Activated CD4-positive, alpha-beta memory T cell treated with anti-CD3 and anti-CD28 coated beads, Interleukin-2, amount 10 ng/mL, durations not matched to agents 7 days and 5 days (primary cell): ENCODE data around the gene LYZL6. TPM values are rescaled to one million over a fixed set of nuclear protein-coding genes. Genes with fewer than 3 reads are reported as not detected.

ENCODE experiments used
- CTCF ChIA-PET: fragments of 350-600 bp; sonication (Branson Sonifier 250); formaldehyde crosslinking; loops from one replicate; lab custom pipeline; 2021; ENCODE audit warnings: antibody characterized with exemption, inconsistent platforms; lab: Charles Lee
- POLR2A ChIA-PET: fragments of 350-600 bp; sonication (Branson Sonifier 250); formaldehyde crosslinking; loops from one replicate; lab custom pipeline; 2021; ENCODE audit warnings: antibody characterized with exemption; lab: Charles Lee
- DNase-seq: peaks from one replicate; pipeline ENCODE4 v3.0.0-alpha.2; 2020
- H3K27ac Mint-ChIP-seq: one replicate; pipeline ENCODE4 v1.8.0; 2021; ENCODE audit warnings: mild to moderate bottlenecking, mixed read lengths
- H3K27me3 Mint-ChIP-seq: one replicate; pipeline ENCODE4 v1.8.0; 2021; ENCODE audit warnings: mixed read lengths
- H3K36me3 Mint-ChIP-seq: one replicate; pipeline ENCODE4 v1.8.0; 2021; ENCODE audit warnings: low read depth, mixed read lengths
- H3K4me1 Mint-ChIP-seq: one replicate; pipeline ENCODE4 v1.8.0; 2021; ENCODE audit warnings: mixed read lengths
- H3K4me3 Mint-ChIP-seq: one replicate; pipeline ENCODE4 v1.8.0; 2021; ENCODE audit warnings: mild to moderate bottlenecking, mixed read lengths
- H3K9me3 Mint-ChIP-seq: one replicate; pipeline ENCODE4 v1.8.0; 2021; ENCODE audit warnings: mixed read lengths
- total RNA-seq, 2 experiments: library from RNA; stranded (reverse); gene quantifications; one replicate each; pipeline ENCODE4 v1.2.3, GENCODE V29; 2021

Gene LYZL6
- total RNA-seq, 2 experiments from 2014 or later: not detected

DNA sequence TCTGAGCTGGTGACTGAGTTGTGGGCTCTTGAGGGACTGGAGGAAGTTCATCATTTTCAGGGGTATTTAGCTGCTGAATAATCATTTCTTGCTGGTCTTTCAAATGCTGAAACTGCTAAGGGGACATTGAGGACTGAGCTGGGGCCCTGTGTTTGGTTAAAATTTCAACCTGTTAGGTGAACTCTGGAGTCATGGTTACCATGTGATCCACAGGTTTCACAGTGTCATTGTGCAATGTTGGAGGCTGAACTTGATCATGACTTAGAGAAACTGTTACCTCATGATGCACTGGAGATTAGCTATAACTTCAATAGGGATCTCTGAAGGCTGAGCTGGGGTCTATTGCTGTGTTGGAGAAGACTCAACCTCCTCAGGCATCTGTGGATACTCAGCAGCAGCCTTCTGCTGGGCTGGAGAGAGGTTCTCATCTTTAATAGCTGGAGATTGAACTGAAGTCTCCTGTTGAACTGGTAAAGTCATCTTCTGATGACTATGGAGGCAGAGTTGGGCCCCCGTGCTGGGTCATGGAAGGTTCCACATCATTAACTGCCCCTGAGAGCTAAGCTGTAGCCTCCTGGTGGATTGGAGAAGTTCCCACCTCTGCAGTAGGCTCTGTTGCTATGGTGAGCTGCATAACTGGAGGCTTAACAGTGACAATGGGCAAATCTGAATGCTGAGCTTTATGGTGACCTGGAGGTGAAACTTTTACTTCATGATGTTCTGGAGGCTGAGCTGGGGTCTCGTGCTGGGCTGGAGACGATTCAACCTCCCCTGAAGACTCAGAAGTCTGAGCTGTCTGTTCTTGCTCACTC lies 28.2 kb downstream of the LYZL6 start:
- H3K27me3 Mint-ChIP-seq: no peaks in the 10 kb centered on the region
- H3K4me3 Mint-ChIP-seq: no peak overlapping the region
- no peak for DNase-seq
- H3K9me3 Mint-ChIP-seq: peaks cover 2% of the 10 kb centered on the region
- POLR2A ChIA-PET: interaction anchor here (1.2 to 2.2 kb wide), 10 partner anchors 13 to 39 kb away, joined by 3 to 7 read pairs (median 4); partner anchors contain the start of genes CCL5 and RDM1
- peaks cover 52% of the 10 kb centered on the region for H3K36me3 Mint-ChIP-seq
- no peak overlapping the region for H3K27ac Mint-ChIP-seq
- peaks cover 31% of the 10 kb centered on the region for H3K4me1 Mint-ChIP-seq
- CTCF ChIA-PET: interaction anchor here (1.6 kb wide), 1 partner anchor 14 kb away, joined by 4 read pairs; no protein-coding TSS in a partner anchor

DNA sequence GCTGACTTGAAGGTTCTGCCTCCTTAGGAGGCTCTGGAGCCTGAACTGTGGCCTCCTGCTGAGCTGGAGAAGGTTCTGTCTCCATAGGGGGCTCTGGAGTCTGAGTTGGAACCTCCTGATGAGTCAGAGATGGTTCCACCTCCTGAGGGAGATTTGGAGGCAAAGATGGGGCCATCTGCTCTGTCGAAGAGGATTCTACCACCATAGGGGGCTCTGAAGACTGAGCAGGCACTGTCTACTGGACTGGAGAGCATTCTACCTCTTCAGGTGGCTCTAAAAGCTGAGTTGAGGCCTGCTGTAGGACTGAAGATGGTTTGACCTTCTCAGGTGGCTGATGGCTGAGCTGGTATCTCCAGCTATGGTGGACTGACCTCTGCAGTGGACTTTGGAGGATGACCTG lies 29.2 kb downstream of the LYZL6 start:
- H3K36me3 Mint-ChIP-seq: peaks cover 43% of the 10 kb centered on the region

DNA sequence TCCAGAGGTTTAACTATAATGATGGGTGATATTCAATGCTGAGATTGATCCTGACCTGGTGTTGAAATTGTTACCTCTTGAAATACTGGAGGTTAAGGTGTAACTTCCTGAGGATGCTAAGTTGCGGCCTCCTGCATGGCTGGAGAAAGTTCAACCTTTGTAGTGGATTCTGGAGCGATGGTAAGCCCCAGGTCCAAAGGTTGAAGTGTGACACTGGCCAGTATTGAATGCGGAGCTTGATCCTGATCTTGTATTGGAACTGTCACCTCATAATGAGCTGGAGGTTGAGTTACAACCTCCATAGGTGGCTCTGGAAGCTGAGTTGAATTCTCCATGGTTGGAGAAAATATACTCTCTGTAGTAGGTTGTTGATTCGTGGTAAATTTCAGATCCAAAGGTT lies 29.9 kb downstream of the LYZL6 start:
- peaks cover 20% of the 10 kb centered on the region for H3K4me1 Mint-ChIP-seq
- H3K9me3 Mint-ChIP-seq: peaks cover 2% of the 10 kb centered on the region
- ChIA-PET CTCF (interaction anchor here (1.1 to 1.6 kb wide), 2 partner anchors 13 to 149 kb away, joined by 3 to 4 read pairs; no protein-coding TSS in a partner anchor), POLR2A (interaction anchor here (1.3 to 2.1 kb wide), 2 partner anchors 15 to 25 kb away, joined by 4 to 5 read pairs; no protein-coding TSS in a partner anchor)
- no peak for DNase-seq
- no peak overlapping the region for H3K4me3 Mint-ChIP-seq
- peaks cover 42% of the 10 kb centered on the region for H3K36me3 Mint-ChIP-seq
- H3K27me3 Mint-ChIP-seq: no peaks in the 10 kb centered on the region
- H3K27ac Mint-ChIP-seq: no peak overlapping the region

More for the DNA sequence above, 29.2 kb downstream of the LYZL6 start:
- H3K9me3 Mint-ChIP-seq: peaks cover 2% of the 10 kb centered on the region
- no peak overlapping the region for H3K4me3 Mint-ChIP-seq
- no peaks in the 10 kb centered on the region for H3K27me3 Mint-ChIP-seq
- POLR2A ChIA-PET: interaction anchor here (1.2 to 2.1 kb wide), 4 partner anchors 12 to 25 kb away, joined by 3 to 5 read pairs (median 4); no protein-coding TSS in a partner anchor
- DNase-seq: no peak
- H3K27ac Mint-ChIP-seq: no peak overlapping the region
- H3K4me1 Mint-ChIP-seq: peaks cover 22% of the 10 kb centered on the region
- CTCF ChIA-PET: interaction anchor here (1.6 kb wide), 1 partner anchor 13 kb away, joined by 4 read pairs; no protein-coding TSS in a partner anchor

DNA sequence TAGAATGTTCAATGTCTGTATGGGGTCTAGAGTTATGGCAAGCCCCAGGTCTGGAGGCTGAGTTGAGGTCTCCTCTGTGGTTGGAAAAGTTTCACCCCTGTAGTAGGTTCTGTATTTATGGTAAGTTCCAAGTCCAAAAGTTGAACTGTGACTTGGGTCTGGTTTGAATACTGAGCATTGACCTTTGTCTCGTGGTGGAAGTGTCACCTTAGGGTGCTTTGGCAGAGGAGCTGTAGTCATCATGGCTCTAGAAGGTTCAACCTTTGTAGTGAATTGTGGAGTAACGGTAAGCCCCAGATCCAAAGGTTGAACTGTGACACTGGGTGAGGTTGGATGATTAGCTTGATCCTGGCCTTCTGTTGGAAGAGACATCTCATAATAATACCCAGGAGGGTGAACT lies 30.6 kb downstream of the LYZL6 start:
- Mint-ChIP-seq H3K4me3 (no peak overlapping the region), H3K27me3 (no peaks in the 10 kb centered on the region), H3K9me3 (no peaks in the 10 kb centered on the region), H3K4me1 (peaks cover 15% of the 10 kb centered on the region), H3K27ac (no peak overlapping the region), H3K36me3 (peaks cover 39% of the 10 kb centered on the region)
- CTCF ChIA-PET: interaction anchor here (1.1 kb wide), 1 partner anchor 148 kb away, joined by 3 read pairs; no protein-coding TSS in a partner anchor
- POLR2A ChIA-PET: no interaction called here
- DNase-seq: no peak

DNA sequence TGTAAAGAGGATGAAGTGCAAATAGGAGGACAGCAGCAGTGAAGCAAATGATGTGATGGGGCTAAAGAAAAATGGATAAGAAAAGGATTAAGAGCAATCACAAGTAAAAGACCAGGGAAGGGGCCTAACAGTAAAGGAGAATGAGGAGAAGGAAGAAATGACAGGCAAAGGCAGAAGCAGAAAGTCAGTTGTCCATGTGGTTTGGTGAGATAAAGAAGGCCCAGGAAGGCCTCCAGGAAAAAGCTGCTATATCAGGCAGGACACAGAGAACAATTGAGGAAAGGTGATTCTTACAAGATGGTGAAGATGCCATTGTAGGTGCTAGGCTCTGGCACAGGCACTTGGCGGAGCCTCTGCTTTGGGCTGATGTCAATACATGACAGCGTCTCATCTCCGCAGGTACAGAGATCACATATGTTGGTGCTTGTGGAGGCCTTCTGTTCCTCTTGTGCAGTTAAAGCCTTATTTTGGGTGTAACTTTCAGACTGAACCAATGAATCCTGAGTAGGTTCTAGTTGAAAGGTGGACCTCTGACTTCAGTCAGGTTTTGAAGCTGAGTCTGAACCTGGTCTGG lies 31.1 kb downstream of the LYZL6 start:
- no peak for DNase-seq
- Mint-ChIP-seq H3K4me3 (no peak overlapping the region), H3K27ac (no peak overlapping the region), H3K36me3 (peaks cover 34% of the 10 kb centered on the region), H3K4me1 (peaks cover 15% of the 10 kb centered on the region), H3K9me3 (no peaks in the 10 kb centered on the region), H3K27me3 (no peaks in the 10 kb centered on the region)
- ChIA-PET CTCF (interaction anchor here (1.1 kb wide), 1 partner anchor 148 kb away, joined by 3 read pairs; no protein-coding TSS in a partner anchor), POLR2A (no interaction called here)

DNA sequence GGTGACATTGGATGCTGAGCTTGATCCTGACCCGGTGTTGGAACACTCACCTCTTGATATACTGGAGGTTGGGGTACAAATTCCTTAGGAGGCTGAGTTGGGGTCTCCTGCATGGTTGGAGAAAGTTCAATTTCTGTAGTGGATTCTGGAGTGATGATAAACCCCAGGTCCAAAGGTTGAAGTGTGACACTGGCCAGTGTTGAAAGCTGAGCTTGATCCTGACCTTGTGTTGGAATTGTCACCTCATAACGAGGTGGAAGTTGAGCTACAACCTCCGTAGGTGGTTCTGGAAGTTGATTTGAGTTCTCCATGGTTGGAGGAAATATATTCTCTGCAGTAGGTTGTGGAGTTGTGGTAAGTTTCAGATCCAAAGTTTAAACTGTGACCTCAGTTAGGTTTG lies 34.1 kb downstream of the LYZL6 start:
- H3K9me3 Mint-ChIP-seq: no peaks in the 10 kb centered on the region
- peaks cover 18% of the 10 kb centered on the region for H3K36me3 Mint-ChIP-seq
- no peak overlapping the region for H3K4me3 Mint-ChIP-seq
- no peak overlapping the region for H3K27ac Mint-ChIP-seq
- ChIA-PET CTCF (interaction anchor here (0.6 kb wide), 1 partner anchor 67 kb away, joined by 3 read pairs; no protein-coding TSS in a partner anchor), POLR2A (interaction anchor here (0.9 to 1.6 kb wide), 3 partner anchors 8 to 60 kb away, joined by 3 read pairs; no protein-coding TSS in a partner anchor)
- no peak for DNase-seq
- H3K27me3 Mint-ChIP-seq: no peaks in the 10 kb centered on the region
- peaks cover 11% of the 10 kb centered on the region for H3K4me1 Mint-ChIP-seq

DNA sequence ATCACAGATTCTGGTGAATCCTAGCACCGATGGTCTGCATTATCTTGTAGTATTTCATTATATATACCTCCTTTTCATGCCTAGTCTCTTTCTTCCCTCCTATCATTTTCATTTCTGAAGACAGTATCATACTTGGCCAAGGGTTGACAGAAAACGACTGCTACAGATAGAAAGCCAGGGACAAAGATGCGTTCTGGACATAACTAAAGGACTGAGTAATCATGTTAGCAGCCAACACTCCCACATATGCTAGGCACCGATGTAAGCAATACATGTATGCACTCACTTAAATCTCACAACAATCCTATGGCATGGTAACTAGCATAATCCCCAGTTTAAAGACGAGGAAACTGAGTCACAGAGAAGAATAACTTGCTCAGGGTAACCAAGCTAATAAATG lies 35.8 kb downstream of the LYZL6 start:
- DNase-seq: no peak
- POLR2A ChIA-PET: no interaction called here
- H3K4me3 Mint-ChIP-seq: no peak overlapping the region
- H3K36me3 Mint-ChIP-seq: peaks cover 13% of the 10 kb centered on the region
- no peaks in the 10 kb centered on the region for H3K27me3 Mint-ChIP-seq
- no peaks in the 10 kb centered on the region for H3K9me3 Mint-ChIP-seq
- CTCF ChIA-PET: interaction anchor here (1.0 to 1.1 kb wide), 2 partner anchors 58 to 143 kb away, joined by 3 to 4 read pairs; no protein-coding TSS in a partner anchor
- H3K4me1 Mint-ChIP-seq: peaks cover 5% of the 10 kb centered on the region
- no peak overlapping the region for H3K27ac Mint-ChIP-seq

DNA sequence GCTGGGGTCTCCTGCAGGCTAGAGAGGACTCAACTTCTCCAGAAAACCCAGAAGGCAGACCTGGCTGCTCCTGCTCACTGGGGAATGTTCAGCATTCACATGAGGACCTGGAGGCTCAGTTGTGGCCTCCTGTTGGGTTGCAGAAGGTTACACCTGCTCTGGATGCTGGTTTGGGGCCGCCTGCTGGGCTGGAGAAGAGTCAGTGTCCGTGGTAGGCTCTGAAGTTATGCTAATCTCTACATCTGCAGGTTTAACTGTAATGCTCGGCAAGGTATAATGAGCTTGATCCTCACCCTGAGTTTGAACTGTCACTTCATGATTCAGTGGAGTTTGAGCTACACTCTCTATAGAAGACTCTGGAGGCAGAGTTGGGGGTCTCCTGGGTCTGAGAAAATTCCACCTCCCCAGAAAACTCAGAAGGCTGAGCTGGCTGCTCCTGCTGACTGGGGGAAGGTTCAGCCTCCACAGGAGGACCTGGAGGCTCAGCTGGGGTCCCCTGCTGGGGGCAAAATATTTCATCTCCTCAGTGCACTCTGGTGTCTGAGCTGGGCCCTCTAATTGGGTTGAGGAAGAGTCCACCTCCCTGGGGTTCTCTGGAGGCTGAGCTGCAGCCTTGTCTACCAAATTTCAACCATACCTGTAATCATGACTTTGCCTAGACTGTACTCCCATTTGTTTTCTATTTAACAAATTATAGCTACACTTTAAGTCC lies 36.4 kb downstream of the LYZL6 start:
- Mint-ChIP-seq H3K27me3 (no peaks in the 10 kb centered on the region), H3K9me3 (no peaks in the 10 kb centered on the region), H3K4me1 (peaks cover 7% of the 10 kb centered on the region), H3K36me3 (peaks cover 11% of the 10 kb centered on the region), H3K4me3 (no peak overlapping the region), H3K27ac (no peak overlapping the region)
- CTCF ChIA-PET: interaction anchor here (0.6 to 1.6 kb wide), 4 partner anchors 11 to 300 kb away, joined by 3 to 4 read pairs (median 4); no protein-coding TSS in a partner anchor
- DNase-seq: no peak
- POLR2A ChIA-PET: interaction anchor here (1.0 to 1.6 kb wide), 2 partner anchors 11 to 13 kb away, joined by 3 to 4 read pairs; no protein-coding TSS in a partner anchor

DNA sequence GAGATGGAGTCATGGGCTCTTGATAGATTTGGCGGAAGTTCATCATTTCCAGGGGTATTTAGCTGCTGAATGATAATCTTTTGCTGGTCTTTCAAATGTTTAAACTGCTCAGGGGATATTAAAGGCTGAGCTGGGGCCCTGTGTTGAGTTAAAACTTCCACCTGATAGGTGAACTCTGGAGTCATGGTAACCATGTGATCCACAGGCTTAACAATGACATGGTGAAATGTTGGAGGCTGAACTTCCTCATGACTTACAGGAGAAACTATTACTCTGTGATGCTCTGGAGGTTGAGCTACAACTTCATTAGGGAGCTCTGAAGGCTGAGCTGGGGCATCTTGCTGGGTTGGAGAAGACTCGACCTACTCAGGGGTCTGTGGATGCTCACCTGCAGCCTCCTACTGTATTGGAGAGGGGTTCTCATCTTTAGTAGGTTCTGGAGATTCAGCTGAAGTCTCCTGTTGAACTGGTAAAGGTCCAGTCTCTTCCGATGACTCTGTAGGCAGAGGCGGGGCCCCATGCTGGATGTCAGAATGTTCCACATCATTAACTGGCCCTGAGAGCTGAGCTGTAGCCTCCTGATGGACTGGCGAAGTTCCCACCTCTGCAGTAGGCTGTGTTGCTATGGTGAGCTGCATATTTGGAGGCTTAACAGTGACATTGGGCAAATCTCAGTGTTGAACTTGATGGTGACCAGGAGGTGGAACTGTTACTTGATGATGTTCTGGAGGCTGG lies 37.2 kb downstream of the LYZL6 start:
- H3K9me3 Mint-ChIP-seq: no peaks in the 10 kb centered on the region
- no peaks in the 10 kb centered on the region for H3K27me3 Mint-ChIP-seq
- peaks cover 11% of the 10 kb centered on the region for H3K4me1 Mint-ChIP-seq
- no peak for DNase-seq
- no peak overlapping the region for H3K4me3 Mint-ChIP-seq
- ChIA-PET POLR2A (interaction anchor here (0.8 to 1.6 kb wide), 3 partner anchors 10 to 16 kb away, joined by 3 to 4 read pairs (median 3); no protein-coding TSS in a partner anchor), CTCF (interaction anchor here (0.6 to 1.6 kb wide), 3 partner anchors 10 to 299 kb away, joined by 3 to 4 read pairs (median 3); no protein-coding TSS in a partner anchor)
- H3K27ac Mint-ChIP-seq: no peak overlapping the region
- peaks cover 12% of the 10 kb centered on the region for H3K36me3 Mint-ChIP-seq

DNA sequence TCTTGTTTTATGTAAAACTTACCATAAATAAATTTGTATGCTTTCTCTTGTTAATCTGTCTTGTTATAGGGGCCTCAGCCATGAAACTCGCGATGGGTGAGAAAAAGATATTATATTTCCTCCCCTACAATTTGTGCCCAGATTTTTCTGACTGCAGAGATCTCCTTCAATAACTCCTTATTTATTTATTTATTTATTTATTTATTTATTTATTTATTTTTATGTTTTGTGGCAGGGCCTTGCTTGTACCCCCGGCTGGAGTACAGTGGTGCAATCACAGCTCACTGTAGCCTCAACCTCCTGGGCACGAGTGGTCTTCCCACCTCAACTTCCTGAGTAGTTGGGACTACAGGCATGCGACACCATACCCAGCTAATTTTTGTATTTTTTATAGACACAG lies 40.1 kb downstream of the LYZL6 start:
- peaks cover 40% of the 10 kb centered on the region for H3K4me1 Mint-ChIP-seq
- DNase-seq: no peak
- no peaks in the 10 kb centered on the region for H3K9me3 Mint-ChIP-seq
- no peaks in the 10 kb centered on the region for H3K27me3 Mint-ChIP-seq
- ChIA-PET CTCF (interaction anchor here (0.9 kb wide), 1 partner anchor 72 kb away, joined by 8 read pairs; no protein-coding TSS in a partner anchor), POLR2A (no interaction called here)
- no peak overlapping the region for H3K4me3 Mint-ChIP-seq
- no peak overlapping the region for H3K27ac Mint-ChIP-seq
- peaks cover 9% of the 10 kb centered on the region for H3K36me3 Mint-ChIP-seq

DNA sequence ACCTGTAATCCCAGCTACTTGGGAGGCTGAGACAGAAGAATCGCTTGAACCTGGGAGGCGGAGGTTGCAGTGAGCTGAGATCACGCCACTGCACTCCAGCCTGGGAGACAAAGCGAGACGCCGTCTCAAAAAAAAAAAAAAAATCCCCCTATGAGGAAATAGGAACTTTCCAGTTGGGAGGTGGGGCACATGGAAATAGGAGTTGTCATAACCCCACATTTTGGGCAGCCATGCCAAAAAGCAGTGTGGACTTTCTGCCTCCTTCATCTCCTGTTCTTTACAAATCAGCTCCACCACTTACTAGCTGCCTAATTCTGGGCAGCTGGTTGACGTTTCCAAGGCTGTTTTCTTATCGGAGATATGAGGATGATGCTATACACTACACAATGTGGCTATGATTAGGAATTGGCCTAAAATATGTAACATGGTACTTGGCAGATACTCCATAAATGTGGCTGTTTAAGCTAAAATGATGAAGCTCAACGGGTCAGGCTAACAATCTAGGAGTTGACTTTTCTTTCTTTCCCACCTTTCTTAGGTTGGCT lies 41.8 kb downstream of the LYZL6 start:
- DNase-seq: no peak
- no peaks in the 10 kb centered on the region for H3K9me3 Mint-ChIP-seq
- peaks cover 52% of the 10 kb centered on the region for H3K4me1 Mint-ChIP-seq
- CTCF ChIA-PET: interaction anchor here (0.6 to 1.9 kb wide), 5 partner anchors 10 to 102 kb away, joined by 3 to 8 read pairs (median 4); no protein-coding TSS in a partner anchor
- peaks cover 6% of the 10 kb centered on the region for H3K36me3 Mint-ChIP-seq
- H3K27me3 Mint-ChIP-seq: no peaks in the 10 kb centered on the region
- peak overlapping the region; percentile 85 for H3K27ac Mint-ChIP-seq
- POLR2A ChIA-PET: interaction anchor here (1.1 to 5.3 kb wide), 6 partner anchors 11 to 65 kb away, joined by 3 to 79 read pairs (median 8); partner anchors contain the start of genes CCL5 and RDM1
- H3K4me3 Mint-ChIP-seq: no peak overlapping the region
